GM12875 (cell line): Measurements from ENCODE around the gene ATAD3C.
"Not testable (repeated sequence)": the region's sequence is repeated elsewhere in the genome, so short reads cannot be mapped to it uniquely, and the experiment has no call there.

Experiments used
- H3K4me3 ChIP-seq: one replicate; pipeline ENCODE4 v1.5.1; 2011; ENCODE audit warnings: low read depth, low read length, control low read depth
- CTCF ChIP-seq: IDR thresholded peaks from 2 replicates; pipeline ENCODE4 v1.5.1; 2011; ENCODE audit warnings: low read depth, mild to moderate bottlenecking, control low read depth, inconsistent platforms, low read length, moderate library complexity, borderline replicate concordance; ENCODE audit not compliant: insufficient read depth

The ATAD3C gene

GRCh38 chr1:1489861-1490260 is 40.4 kb downstream of the ATAD3C start:
- no peak for TF ChIP-seq CTCF
- no peak overlapping the region for H3K4me3 ChIP-seq

- TF ChIP-seq CTCF: no peak
- no peak overlapping the region for H3K4me3 ChIP-seq
Measured at GRCh38 chr1:1490633-1491230, 41.2 kb downstream of the ATAD3C start.

GRCh38 chr1:1491601-1492000 is 42.1 kb downstream of the ATAD3C start:
- TF ChIP-seq CTCF: no peak

GRCh38 chr1:1494311-1494710 is 44.8 kb downstream of the ATAD3C start:
- H3K4me3 ChIP-seq: not testable (repeated sequence)

More at GRCh38 chr1:1491601-1492000, 42.1 kb downstream of the ATAD3C start:
- H3K4me3 ChIP-seq: no peak overlapping the region

- H3K4me3 ChIP-seq: not testable (repeated sequence)
Measured at GRCh38 chr1:1495461-1495975, 46.0 kb downstream of the ATAD3C start.

GRCh38 chr1:1504777-1505365 is 55.4 kb downstream of the ATAD3C start:
- peak overlapping the region; percentile 26 for H3K4me3 ChIP-seq
- TF ChIP-seq CTCF: peak; percentile 58

GRCh38 chr1:1505366-1505798 is 55.9 kb downstream of the ATAD3C start:
- peak overlapping the region; percentile 26 for H3K4me3 ChIP-seq
- peak; percentile 20; the same call in 1 of the 2 replicates for TF ChIP-seq CTCF

GRCh38 chr1:1505801-1506200 is 56.3 kb downstream of the ATAD3C start:
- H3K4me3 ChIP-seq: not testable (repeated sequence)
